ENCODE data around the gene ZBTB48.
A peak's percentile ranks its signal among the peaks of the same experiment; 100 is the strongest.

The ZBTB48 gene

DNA sequence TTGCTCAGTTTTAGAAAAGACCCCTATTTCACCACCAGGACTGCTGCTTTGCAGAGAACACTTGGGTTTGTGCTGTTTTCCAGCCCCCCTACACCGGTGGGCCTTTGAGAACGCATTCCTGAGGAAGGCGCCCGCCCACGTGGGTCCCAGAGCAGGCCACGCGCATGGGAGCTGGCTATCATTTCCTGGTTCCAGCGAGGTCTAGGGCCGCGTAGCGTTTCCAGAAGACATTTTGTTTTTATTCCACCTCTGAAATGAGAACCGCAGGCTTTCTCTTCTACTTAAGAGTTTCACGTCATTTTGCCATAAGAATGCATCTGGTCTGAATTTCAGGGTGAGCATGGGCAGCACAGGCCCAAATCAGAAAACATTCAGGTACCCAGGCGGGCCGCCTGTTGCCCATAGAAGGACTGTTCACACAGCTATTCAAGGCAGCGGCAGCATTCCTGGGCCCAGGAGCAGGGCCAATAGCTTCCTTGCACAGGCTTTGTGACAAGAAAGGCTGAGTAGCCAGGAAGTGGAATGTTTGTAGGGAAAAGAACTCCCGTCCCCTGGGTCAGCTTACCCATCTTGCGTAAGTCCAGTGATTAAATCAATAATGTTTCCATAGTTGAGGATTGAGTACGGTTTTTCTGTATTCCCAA is 24.2 kb downstream of the ZBTB48 start:
- Histone ChIP-seq H3K27ac (ENCODE audit: low read length) (peak overlapping the region; percentile 9), H3K9me3 (ENCODE audit: insufficient read depth, low read depth, low read length) (no peaks in the 10 kb centered on the region), H3K9ac (ENCODE audit: low read depth, low read length) (peak overlapping the region; percentile 79), H3K36me3 (ENCODE audit: insufficient read depth, low read depth, low read length) (peaks cover 2% of the 10 kb centered on the region; the same call in 1 of the 2 replicates), H3K4me3 (ENCODE audit: low read length) (peak overlapping the region; percentile 93), H3K27me3 (ENCODE audit: insufficient read depth, low read length) (peaks cover 13% of the 10 kb centered on the region; the same call in 1 of the 2 replicates), H3K4me1 (ENCODE audit: insufficient read depth, low read length) (peaks cover 12% of the 10 kb centered on the region)

DNA sequence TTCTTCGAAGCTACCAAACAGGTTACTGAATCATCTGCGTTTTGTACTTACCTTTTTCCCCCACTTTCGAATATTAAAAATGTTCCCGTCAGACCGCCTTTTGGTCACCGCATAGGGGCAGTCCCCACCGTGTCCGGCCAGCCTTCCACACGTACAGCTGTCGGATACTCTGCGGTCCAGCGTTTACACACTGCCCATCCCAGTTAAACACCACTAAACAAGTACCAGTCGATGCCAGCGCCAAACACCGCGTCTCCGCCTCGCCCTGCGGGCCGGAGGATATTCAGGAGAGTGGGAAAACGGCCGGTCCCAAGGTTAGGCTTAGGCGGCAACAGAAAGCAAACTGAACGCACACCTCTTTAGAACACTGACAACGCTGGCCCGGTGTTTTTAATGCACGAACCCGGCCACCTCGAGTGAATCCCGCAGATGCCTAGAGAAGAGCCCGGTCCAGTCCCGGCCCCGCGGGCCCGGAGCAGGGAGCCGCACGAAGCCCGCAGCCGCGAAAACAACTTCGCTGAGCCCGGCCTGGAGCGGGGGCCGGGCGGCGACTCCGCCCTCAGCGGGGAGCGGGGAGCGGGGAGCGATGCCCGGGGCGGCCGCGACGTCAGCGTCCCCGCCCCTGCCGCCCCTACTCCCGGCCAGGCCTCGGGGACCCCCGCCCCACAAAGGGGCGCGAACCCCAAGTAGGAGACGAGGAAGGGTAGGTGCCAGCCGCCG is 33.0 kb downstream of the ZBTB48 start:
- no peaks in the 10 kb centered on the region for H3K9me3 ChIP-seq (ENCODE audit: insufficient read depth, low read depth, low read length)
- peak overlapping the region; percentile 88 for H3K4me3 ChIP-seq (ENCODE audit: low read length)
- no peaks in the 10 kb centered on the region for H3K4me1 ChIP-seq (ENCODE audit: insufficient read depth, low read length)
- peak overlapping the region; percentile 77; the same call in 1 of the 2 replicates for H3K9ac ChIP-seq (ENCODE audit: low read depth, low read length)
- H3K36me3 ChIP-seq (ENCODE audit: insufficient read depth, low read depth, low read length): peaks cover 13% of the 10 kb centered on the region
- H3K27me3 ChIP-seq (ENCODE audit: insufficient read depth, low read length): peaks cover 16% of the 10 kb centered on the region; the same call in 1 of the 2 replicates
- H3K27ac ChIP-seq (ENCODE audit: low read length): no peak overlapping the region

DNA sequence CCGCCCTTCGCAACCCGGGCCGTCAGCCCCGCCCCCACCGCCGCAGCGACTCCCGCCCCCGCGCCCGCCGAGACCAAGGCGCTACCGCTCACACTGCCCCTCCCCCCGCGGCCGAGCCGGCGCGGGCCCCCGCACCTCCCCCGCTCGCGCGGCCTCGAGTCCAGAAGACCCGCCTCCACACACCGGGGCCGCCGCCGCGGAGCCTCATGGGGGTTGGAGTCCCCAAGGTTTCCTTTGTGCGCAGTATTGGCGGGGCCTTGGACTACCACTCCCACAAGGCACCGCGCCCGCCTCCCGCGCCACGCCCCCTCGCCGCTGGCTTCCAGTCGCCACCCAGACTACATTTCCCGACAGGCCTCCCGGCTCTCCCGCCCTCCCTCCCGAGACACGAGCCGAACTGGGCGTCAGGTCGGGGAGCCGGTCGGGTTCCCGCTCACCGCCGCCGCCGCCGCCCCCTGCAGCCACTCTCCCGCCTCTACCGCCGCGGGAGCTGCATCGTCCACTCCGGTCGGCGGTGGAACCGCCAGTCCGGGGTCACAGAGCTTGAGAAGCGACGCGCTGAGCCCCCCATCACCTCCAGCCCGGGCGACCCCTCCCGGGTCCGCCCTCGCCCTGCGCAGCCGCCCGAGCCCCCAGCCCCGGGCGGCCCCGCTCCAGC is 33.7 kb downstream of the ZBTB48 start, which contains the start of gene PHF13:
PHF13 (plus strand) TSS at position 371 of the 658 bp plus-strand sequence. CDS start 336 bp downstream, outside the sequence.
- Histone ChIP-seq H3K4me1 (ENCODE audit: insufficient read depth, low read length) (no peaks in the 10 kb centered on the region), H3K9me3 (ENCODE audit: insufficient read depth, low read depth, low read length) (no peaks in the 10 kb centered on the region), H3K27ac (ENCODE audit: low read length) (no peak within 1 kb of the TSS)

DNA sequence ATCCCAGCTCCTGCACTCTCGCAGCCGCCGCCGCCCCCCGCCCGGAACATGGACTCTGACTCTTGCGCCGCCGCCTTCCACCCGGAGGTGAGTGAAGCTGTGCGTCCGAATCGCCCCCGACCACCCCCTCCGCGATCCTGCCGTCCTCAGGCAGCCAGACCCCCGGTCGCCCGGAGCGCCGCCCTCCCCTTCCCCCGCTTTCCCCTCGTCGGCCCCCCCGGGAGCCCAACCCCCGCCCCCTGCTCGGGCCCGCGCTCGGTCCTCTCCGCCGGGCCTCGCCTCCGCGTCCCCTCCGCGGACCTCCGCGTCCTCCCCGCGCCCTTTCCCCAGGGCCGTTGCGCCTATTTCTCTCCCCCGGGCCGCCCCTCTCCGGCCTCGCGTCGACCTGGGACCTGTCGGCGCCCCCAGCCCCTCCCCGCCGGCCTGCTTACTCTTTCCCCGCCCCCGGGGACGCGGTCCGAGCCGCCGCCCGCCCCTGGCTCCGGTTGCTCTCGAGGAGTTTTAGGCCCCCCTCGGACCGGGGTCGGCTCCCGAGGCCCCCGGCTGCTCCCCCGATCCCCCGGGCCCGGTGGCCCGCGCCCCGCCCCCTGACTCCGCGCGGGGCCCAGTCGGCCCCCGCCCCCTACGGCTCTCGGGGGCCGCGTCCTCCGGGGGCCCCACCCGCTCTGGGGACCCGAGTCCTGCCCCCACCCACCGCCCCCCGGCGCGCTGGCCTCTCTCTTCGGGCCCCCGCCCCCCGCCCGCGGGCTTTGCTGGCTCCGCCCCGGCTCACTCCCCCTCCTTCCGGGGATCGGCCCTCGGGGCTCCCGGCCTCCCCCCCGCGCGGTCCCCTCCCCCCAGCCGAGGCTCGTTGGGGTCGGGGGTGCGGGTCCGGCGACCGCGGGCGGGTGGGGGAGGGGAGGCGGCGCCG is 34.5 kb downstream of the ZBTB48 start:
- H3K4me1 ChIP-seq (ENCODE audit: insufficient read depth, low read length): no peaks in the 10 kb centered on the region
- peaks cover 16% of the 10 kb centered on the region; the same call in 1 of the 2 replicates for H3K27me3 ChIP-seq (ENCODE audit: insufficient read depth, low read length)
- no peak overlapping the region for H3K27ac ChIP-seq (ENCODE audit: low read length)
- peak overlapping the region; percentile 75; the same call in 1 of the 2 replicates for H3K4me3 ChIP-seq (ENCODE audit: low read length)
- peaks cover 26% of the 10 kb centered on the region for H3K36me3 ChIP-seq (ENCODE audit: insufficient read depth, low read depth, low read length)
- H3K9me3 ChIP-seq (ENCODE audit: insufficient read depth, low read depth, low read length): no peaks in the 10 kb centered on the region
- peak overlapping the region; percentile 77; the same call in 1 of the 2 replicates for H3K9ac ChIP-seq (ENCODE audit: low read depth, low read length)

More for the DNA sequence above, 33.7 kb downstream of the ZBTB48 start, which contains the start of gene PHF13:
- Histone ChIP-seq H3K27me3 (ENCODE audit: insufficient read depth, low read length) (peaks cover 16% of the 10 kb centered on the region; the same call in 1 of the 2 replicates), H3K9ac (ENCODE audit: low read depth, low read length) (peak within 1 kb of the TSS; percentile 77; the same call in 1 of the 2 replicates), H3K4me3 (ENCODE audit: low read length) (peak within 1 kb of the TSS; percentile 88), H3K36me3 (ENCODE audit: insufficient read depth, low read depth, low read length) (peaks cover 20% of the 10 kb centered on the region)

DNA sequence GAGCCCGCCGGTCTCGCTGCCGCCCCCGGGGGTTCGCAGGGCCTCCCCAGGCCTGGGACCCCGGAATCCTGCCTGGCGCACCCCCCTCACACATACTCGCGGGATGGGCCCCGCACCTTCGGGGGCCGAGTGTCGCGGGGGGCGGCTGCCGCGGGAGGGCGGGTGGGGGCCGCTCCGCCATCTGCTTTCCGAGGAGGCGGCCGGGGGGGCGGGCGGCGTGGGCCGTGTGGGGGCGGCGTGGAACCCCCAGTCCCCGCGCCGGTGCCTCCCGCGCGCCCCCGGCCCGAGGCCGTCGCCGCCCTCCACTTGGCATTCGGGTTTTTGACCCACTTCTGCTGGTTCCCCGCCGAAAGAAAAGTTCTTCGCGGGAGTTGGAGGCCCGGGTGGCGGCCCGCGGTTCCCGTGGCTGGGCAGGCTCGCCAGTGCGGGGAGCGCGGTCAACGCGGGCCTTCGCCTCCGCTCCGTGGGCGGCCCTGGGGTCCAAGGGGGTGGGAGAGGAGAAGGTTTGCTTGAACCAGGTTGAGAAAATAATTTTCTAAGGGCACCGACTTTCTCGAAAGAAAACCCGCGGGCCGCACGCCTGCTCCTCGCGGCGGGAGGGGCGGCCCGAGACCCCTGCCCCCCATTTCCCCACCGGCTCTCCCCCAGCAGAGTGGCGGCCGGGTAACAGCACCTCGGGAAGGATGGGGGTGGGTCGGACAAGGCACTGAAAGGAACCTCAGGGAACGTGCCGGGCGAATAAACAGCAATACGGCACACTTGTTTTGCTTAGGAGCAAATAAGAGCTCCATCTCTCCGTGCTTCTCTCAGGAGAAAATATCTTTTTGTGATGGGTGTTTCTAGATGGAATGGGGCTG is 35.4 kb downstream of the ZBTB48 start:
- H3K27me3 ChIP-seq (ENCODE audit: insufficient read depth, low read length): peaks cover 16% of the 10 kb centered on the region; the same call in 1 of the 2 replicates
- H3K27ac ChIP-seq (ENCODE audit: low read length): no peak overlapping the region
- no peaks in the 10 kb centered on the region for H3K4me1 ChIP-seq (ENCODE audit: insufficient read depth, low read length)
- peak overlapping the region; percentile 76 for H3K4me3 ChIP-seq (ENCODE audit: low read length)
- peaks cover 35% of the 10 kb centered on the region for H3K36me3 ChIP-seq (ENCODE audit: insufficient read depth, low read depth, low read length)
- peak overlapping the region; percentile 76 for H3K9ac ChIP-seq (ENCODE audit: low read depth, low read length)
- no peaks in the 10 kb centered on the region for H3K9me3 ChIP-seq (ENCODE audit: insufficient read depth, low read depth, low read length)

DNA sequence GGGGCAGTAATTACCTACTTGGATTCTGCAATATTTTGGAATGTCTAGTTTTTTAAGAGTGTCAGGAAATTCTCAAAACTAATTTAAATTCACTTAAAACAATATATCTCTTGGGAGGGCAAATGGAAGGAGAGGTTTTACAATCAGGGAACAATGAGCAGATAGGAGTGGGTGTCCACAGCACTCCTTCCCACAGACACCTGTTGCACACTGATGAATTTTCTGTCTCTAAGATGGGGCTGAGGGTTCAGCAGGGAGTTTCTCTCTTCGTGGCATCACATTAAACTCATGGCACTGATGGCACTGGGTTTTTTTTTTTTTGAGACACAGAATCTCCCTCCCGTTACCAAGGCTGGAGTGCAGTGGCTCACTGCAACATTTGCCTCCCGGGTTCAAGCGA is 39.3 kb downstream of the ZBTB48 start:
- Histone ChIP-seq H3K36me3 (ENCODE audit: insufficient read depth, low read depth, low read length) (peaks cover 74% of the 10 kb centered on the region), H3K9ac (ENCODE audit: low read depth, low read length) (no peak overlapping the region), H3K27ac (ENCODE audit: low read length) (no peak overlapping the region), H3K9me3 (ENCODE audit: insufficient read depth, low read depth, low read length) (no peaks in the 10 kb centered on the region), H3K27me3 (ENCODE audit: insufficient read depth, low read length) (no peaks in the 10 kb centered on the region), H3K4me1 (ENCODE audit: insufficient read depth, low read length) (no peaks in the 10 kb centered on the region), H3K4me3 (ENCODE audit: low read length) (no peak overlapping the region)

DNA sequence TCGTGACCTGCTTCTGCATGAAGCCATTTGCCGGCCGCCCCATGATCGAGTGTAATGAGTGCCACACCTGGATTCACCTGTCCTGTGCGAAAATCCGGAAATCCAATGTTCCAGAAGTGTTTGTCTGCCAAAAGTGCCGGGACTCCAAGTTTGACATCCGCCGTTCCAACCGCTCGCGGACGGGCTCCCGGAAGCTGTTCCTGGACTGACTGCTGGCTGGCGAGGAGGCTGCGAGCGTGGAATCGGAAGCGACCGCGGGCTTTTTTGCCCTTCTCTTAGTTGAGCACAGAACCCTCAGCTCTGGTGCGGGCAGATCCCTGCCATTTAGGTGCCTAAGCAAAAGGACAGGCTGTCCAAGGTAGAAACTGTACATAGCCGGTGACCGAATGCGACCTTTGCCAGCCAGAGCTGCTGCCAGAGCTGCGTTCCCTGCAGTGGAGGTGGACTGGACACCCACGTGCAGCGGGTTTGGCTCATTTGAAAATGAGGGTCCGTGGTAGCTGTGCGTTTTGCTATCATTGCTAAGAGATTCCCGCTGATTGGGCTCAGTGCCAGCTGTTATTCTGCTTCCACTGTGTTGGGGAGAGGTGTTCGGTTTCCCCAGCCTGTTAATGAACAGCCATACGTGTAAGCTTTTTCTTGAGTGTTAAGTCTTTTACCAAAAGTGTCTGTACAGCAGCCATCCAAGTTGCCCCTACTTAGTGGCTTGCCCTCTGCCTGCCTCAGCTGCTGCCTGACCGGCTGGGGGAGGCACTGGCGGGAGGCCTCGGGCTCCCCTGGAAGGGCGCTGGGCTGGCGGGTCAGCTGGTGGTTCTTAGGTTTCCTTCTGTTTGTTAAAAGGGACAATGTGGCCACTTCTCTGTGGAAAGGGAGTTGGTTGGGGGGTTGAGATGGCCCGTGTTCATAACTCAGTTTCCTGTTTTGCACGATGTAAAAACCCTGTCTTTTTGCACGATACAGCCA is 41.9 kb downstream of the ZBTB48 start:
- peaks cover 73% of the 10 kb centered on the region for H3K36me3 ChIP-seq (ENCODE audit: insufficient read depth, low read depth, low read length)
- H3K27me3 ChIP-seq (ENCODE audit: insufficient read depth, low read length): no peaks in the 10 kb centered on the region
- no peak overlapping the region for H3K27ac ChIP-seq (ENCODE audit: low read length)
- no peaks in the 10 kb centered on the region for H3K9me3 ChIP-seq (ENCODE audit: insufficient read depth, low read depth, low read length)
- no peak overlapping the region for H3K4me3 ChIP-seq (ENCODE audit: low read length)
- H3K4me1 ChIP-seq (ENCODE audit: insufficient read depth, low read length): no peaks in the 10 kb centered on the region; the same call in 1 of the 2 replicates
- no peak overlapping the region for H3K9ac ChIP-seq (ENCODE audit: low read depth, low read length)

DNA sequence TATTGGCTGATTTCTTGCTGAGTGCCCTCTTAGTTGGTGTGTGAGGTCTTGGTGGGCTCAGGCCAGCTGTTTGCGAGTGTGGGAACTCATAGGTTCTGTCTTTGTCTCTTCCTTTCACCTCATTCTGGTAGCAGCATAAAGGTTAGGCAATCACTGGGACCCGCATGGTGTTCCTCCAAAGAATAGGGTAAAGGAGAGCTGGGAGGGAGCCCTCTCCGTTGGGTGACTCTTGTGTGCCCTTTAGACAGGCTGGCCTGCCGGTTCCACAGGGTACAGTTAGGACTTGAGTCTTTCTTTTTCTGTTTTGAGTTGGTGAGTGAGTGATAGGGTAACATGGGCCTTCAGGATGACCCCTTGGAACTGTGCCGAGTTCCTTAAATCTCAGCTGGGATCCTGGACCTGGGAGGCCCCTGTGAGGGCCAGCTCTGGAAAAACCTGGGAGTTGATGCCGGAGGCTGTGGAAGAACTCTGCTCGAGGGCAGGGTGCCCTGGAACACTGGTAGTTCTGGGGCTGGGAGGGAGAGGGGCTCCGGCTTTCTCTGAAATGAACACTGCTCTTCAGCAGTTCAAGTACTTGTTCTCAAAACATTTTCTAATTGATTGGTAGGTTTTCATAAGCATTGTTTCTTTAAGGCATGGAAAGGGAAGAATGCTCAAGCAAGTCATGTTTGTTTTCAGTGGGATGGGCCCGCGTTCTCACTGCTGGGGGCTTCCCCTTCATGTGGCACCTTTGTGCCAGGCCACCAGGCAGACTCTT is 42.8 kb downstream of the ZBTB48 start:
- Histone ChIP-seq H3K4me1 (ENCODE audit: insufficient read depth, low read length) (no peaks in the 10 kb centered on the region; the same call in 1 of the 2 replicates), H3K9ac (ENCODE audit: low read depth, low read length) (no peak overlapping the region), H3K27ac (ENCODE audit: low read length) (no peak overlapping the region), H3K27me3 (ENCODE audit: insufficient read depth, low read length) (no peaks in the 10 kb centered on the region), H3K9me3 (ENCODE audit: insufficient read depth, low read depth, low read length) (no peaks in the 10 kb centered on the region), H3K4me3 (ENCODE audit: low read length) (no peak overlapping the region), H3K36me3 (ENCODE audit: insufficient read depth, low read depth, low read length) (peaks cover 68% of the 10 kb centered on the region)

DNA sequence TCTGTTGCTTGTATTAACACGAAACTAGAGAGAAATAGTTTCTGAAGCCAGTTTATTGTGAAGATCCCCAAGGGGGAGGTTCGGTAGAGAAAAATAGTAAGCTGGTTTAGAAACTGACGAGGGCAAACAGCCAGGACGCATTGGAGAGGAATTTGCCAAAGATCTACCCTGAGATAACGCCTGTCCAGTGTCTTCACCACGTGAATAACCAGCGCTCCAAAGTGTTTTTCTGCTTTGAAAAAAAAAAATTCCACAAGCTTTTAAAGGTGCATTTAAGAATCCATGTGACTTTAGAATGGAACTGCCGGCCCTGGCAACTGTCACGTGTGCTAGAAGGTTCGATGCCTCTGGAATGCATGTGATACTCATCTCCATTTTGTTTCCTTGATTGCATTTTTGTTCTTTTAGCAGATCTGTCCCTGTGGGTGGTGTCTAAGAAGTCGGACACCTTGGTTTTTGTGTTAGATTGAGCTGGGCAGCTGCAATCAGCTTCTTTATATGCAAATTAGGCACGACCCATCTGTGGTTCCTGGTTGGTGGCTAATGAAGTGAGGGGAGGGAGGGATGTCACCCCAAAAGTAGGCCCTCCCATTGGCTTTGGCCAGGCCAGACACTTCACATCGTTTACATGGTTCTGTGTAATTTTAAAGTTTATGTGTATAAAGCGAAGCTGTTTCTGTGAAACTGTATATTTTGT is 43.6 kb downstream of the ZBTB48 start:
- Histone ChIP-seq H3K27ac (ENCODE audit: low read length) (no peak overlapping the region), H3K9me3 (ENCODE audit: insufficient read depth, low read depth, low read length) (no peaks in the 10 kb centered on the region), H3K4me3 (ENCODE audit: low read length) (no peak overlapping the region), H3K27me3 (ENCODE audit: insufficient read depth, low read length) (no peaks in the 10 kb centered on the region), H3K36me3 (ENCODE audit: insufficient read depth, low read depth, low read length) (peaks cover 66% of the 10 kb centered on the region), H3K9ac (ENCODE audit: low read depth, low read length) (no peak overlapping the region), H3K4me1 (ENCODE audit: insufficient read depth, low read length) (no peaks in the 10 kb centered on the region; the same call in 1 of the 2 replicates)
